A549 treated with CORT108297 at 1 μM for 4 hours (cell line): ENCODE data around the gene OR2T3. TPM values are rescaled to one million over a fixed set of nuclear protein-coding genes. Genes with fewer than 3 reads are reported as not detected.

Experiments
- total RNA-seq: library from RNA; stranded (reverse); fragments of 200-300 nt; extraction: Qiagen RNA extraction; gene quantifications from 5 replicates; pipeline ENCODE4 v1.2.3, GENCODE V29; 2022

OR2T3 gene, protein sequence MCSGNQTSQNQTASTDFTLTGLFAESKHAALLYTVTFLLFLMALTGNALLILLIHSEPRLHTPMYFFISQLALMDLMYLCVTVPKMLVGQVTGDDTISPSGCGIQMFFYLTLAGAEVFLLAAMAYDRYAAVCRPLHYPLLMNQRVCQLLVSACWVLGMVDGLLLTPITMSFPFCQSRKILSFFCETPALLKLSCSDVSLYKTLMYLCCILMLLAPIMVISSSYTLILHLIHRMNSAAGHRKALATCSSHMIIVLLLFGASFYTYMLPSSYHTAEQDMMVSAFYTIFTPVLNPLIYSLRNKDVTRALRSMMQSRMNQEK
- not detected in 5 replicates for total RNA-seq

DNA sequence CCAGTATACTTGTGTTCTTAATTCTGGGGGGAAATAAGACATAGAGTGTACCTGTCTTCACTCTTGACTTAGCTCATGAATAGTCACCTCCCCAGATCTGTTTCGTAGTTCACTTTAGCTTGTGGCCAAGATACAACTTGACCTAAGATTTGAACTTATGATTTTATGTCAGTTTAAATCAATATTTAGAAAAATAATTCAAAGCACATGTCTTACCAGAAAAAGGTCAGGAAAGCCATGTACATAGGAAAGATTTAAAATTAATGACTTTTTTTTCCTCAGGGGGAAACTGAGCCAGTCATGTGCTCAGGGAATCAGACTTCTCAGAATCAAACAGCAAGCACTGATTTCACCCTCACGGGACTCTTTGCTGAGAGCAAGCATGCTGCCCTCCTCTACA lies at the start of gene OR2T3:
Gene OR2T3, plus strand, starts transcription at position 301 of the 400 bp plus-strand sequence. Its CDS starts 0 bp downstream, at position 301.

DNA sequence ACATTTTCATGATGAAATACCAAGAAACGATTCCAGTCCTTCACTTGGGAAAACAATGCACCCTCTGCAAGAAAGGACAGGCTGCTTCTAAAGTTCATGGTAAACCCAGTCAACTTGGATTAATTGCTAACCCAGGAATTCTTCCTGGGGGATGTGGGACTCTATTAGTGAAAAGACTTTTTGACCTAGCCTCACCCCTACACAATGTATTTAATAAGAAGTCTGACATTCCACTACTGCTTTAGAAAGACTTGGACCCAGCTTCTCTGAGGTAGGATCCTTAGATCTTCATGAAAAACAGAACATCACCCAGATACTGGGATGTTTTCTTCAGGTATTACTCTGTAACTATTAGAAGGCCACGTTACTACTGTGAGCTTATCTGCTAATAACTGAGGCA lies 27.8 kb upstream of the OR2T3 start, which contains the start of gene OR2T2:
Gene OR2T2, plus strand, starts transcription at position 239 of the 400 bp plus-strand sequence. CDS start 7,161 bp downstream, outside the sequence.

DNA sequence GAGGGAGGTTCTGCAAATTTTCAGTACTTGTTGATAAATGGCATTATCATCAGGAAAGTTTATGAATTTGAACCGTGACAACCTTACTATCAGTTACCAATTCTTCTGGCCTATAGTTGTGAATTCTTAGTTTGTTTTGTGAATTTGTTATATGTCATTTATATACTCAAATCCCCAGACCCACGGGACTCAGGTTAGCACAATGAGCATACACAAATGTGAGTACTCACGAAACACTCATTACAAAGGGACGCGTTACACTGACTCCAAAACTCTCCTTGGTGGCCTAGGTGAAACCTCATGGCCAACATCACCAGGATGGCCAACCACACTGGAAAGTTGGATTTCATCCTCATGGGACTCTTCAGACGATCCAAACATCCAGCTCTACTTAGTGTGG lies 15.1 kb downstream of the OR2T3 start, which contains the start of gene OR2T5:
Gene OR2T5, plus strand, starts transcription at position 301 of the 400 bp plus-strand sequence. Its CDS starts 0 bp downstream, at position 301.

DNA sequence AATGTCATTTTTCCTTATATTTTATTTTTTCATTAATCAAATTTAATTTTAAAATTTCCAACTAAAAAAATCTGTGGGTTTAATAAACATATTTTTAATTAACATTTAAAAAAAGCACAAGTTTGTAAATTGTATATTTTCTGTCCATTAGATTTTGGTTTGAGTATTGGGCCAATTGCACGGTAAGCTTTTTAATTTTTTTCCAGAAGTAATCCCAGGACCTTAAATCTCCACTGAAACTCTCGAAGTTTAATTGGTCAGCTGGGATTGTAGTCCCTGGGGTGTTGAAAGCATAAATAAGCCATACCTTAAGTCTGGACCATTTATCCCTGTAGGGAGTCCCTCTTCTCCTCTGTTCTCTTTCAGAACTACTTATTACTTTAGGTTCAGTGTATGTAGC lies 34.6 kb downstream of the OR2T3 start, which contains the start of gene OR2G6:
Gene OR2G6, plus strand, starts transcription at position 301 of the 400 bp plus-strand sequence. CDS start 13,574 bp downstream, outside the sequence.

Other genes starting within 250 kb of the OR2T3 start
- gene OR2M4, start 241.9 kb upstream of the OR2T3 start, total RNA-seq, result not detected in 5 replicates
- not detected in 5 replicates for gene OR2T33, start 195.4 kb upstream of the OR2T3 start, total RNA-seq
- not detected in 5 replicates for gene OR2T12, start 169.9 kb upstream of the OR2T3 start, total RNA-seq
- not detected in 5 replicates for gene OR2M7, start 148.8 kb upstream of the OR2T3 start, total RNA-seq
- not detected in 5 replicates for gene OR14C36, start 124.6 kb upstream of the OR2T3 start, total RNA-seq
- gene OR2T4, start 111.7 kb upstream of the OR2T3 start, total RNA-seq, result not detected in 5 replicates
- not detected in 5 replicates for gene OR2T6, start 97.6 kb upstream of the OR2T3 start, total RNA-seq
- gene OR2T1, start 70.3 kb upstream of the OR2T3 start, total RNA-seq, result not detected in 5 replicates
- gene OR2T2, start 27.7 kb upstream of the OR2T3 start, total RNA-seq, result not detected in 5 replicates
- not detected in 5 replicates for gene OR2T5, start 15.2 kb downstream of the OR2T3 start, total RNA-seq
- gene OR2G6, start 34.7 kb downstream of the OR2T3 start, total RNA-seq, result not detected in 5 replicates
- not detected in 5 replicates for gene OR2T29, start 89.4 kb downstream of the OR2T3 start, total RNA-seq
- gene OR2T34, start 101.4 kb downstream of the OR2T3 start, total RNA-seq, result not detected in 5 replicates
- not detected in 5 replicates for gene OR2T10, start 124.3 kb downstream of the OR2T3 start, total RNA-seq
- gene OR2T11, start 161.7 kb downstream of the OR2T3 start, total RNA-seq, result not detected in 5 replicates
- gene OR2T35, start 171.9 kb downstream of the OR2T3 start, total RNA-seq, result not detected in 5 replicates
- not detected in 5 replicates for gene OR2T27, start 182.2 kb downstream of the OR2T3 start, total RNA-seq
- not detected in 5 replicates for gene OR14I1, start 229.4 kb downstream of the OR2T3 start, total RNA-seq